T1000 (cell line): ENCODE results near the gene FLNA.

Experiments used
- DNase-seq: peaks from one replicate; lab custom pipeline; 2025; ENCODE audit warnings: mixed read lengths; lab: John Stamatoyannopoulos, UW

The FLNA gene

GRCh38 chrX:154334496-154334895 lies 39.9 kb downstream of the FLNA start:
- DNase-seq = no peak

DNA sequence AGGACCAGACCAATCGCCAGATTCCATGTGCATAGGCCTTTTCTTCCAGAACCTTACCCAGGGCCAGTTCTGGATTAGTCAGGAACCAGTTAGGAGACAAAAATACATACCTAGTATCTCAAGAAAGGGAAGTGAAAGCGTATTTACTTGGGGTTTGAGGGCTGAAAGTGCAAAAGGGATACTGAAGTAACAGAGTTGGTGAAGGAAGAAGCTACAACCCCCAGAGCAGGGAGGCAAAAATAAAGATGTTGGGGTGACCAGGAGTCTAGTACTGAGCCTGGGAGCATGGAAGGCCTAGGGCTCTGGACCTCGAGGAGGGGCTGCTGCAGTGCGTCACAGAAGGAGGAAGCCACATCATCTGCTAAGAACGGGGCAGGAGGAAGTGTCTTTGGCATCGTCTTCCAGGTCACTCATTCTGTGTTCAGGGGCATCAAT lies 40.6 kb downstream of the FLNA start:
- no peak for DNase-seq

- DNase-seq = no peak
Observed at GRCh38 chrX:154333116-154333515, 41.3 kb downstream of the FLNA start.

DNA sequence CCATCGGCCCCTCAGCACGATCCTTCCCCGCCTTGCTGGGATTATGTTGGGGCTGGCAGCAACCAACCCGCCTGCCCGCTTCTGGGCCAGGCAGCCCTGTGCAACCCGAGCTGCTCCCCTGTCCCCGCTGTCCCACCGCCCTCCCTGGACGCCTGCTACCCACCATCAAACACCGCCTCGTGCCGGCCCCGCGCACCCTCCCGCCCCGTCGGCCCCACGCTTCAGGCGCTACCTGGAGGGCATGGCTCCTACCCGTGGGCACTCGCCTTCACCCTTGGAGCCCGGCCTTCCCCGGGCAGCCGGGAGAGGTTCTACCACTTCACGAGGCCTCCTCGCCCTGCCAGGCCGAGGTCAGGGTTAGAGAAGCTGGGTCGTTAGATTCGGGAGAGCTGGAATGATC lies 41.9 kb downstream of the FLNA start:
- no peak for DNase-seq

DNA sequence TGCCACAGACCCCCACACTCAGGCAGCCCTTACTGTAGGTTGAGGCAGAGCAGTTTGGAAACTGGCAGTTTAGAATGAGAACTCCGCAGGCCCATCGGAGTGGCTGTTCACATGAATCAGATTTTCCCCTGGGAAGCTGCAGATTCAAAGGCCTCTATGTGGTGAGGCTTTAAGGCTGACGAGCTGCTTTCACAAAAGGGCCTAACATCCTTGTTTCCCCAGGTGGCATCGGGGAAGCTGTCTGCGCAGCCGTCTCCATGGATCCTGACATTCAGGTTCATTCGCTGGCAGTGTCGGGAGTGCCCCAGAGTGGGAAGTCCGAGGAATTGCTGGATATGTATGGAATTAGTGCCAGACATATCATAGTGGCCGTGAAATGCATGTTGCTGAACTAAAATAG lies 45.1 kb downstream of the FLNA start:
- no peak for DNase-seq

DNA sequence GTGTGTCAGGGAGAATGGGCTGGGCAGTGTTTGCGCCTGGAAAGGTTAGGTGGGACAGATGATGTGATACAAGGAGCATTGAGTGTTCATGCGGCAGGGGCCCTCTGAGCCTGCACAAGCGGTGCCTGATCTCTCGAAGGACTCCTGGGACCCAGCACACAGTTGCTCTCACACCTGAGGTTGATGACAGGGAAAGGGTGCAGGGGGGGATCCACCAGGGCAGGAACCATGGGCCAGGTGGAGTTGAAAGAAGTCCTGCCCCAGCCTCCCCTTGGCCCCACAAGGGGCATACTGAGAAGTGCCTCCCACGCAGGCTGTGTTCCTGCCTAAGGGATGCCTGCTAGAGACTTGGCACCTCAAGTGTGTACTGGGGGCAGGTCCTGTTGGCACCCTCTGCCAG lies 45.8 kb downstream of the FLNA start:
- no peak for DNase-seq

- no peak for DNase-seq
Observed at GRCh38 chrX:154327038-154327820, 47.2 kb downstream of the FLNA start.

DNA sequence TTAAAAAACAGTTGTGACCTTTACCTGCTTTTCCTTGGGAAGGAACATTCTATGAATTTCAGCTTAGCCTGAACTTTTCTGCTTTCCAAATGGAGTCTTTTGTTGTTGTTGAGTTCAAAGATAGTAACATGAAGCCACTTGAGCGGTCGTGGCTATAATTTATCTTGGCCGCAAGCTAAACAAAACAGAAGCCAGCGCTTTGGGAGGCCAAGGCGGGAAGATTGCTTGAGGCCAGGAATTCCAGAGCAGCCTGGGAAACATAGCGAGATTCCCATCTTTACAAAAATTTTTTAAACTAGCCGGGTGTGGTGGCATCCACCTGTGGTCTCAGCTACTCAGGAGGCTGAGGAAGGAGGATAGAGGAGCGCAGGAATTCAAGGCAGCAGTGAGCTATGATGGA lies 48.9 kb downstream of the FLNA start:
- no peak for DNase-seq

- DNase-seq = no peak
Observed at GRCh38 chrX:154323537-154323936, 50.9 kb downstream of the FLNA start.

- no peak for DNase-seq
Observed at GRCh38 chrX:154322890-154323289, 51.5 kb downstream of the FLNA start.

- DNase-seq = no peak
Observed at GRCh38 chrX:154321594-154321993, 52.8 kb downstream of the FLNA start.

DNA sequence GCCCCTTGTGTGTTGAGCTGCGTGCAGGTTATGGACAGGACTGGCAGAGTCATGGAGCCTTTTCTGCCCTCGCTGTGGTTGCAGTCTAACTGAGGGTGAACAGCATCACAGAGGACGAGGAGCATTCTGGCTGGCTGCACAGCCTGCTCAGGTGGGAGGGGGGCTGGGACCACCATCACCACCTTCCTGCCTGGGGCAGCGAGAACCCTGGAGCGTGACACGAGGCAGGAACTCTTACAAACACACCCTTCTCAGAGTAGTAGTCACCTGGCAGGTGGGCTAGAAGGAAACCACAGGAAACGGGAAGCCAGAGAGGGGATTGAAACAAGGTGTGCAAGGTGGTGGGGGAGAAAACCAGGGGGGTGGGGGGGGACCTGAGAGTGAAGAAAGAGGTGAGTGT lies 53.3 kb downstream of the FLNA start:
- no peak for DNase-seq

GRCh38 chrX:154320406-154320805 lies 54.0 kb downstream of the FLNA start:
- no peak for DNase-seq

DNA sequence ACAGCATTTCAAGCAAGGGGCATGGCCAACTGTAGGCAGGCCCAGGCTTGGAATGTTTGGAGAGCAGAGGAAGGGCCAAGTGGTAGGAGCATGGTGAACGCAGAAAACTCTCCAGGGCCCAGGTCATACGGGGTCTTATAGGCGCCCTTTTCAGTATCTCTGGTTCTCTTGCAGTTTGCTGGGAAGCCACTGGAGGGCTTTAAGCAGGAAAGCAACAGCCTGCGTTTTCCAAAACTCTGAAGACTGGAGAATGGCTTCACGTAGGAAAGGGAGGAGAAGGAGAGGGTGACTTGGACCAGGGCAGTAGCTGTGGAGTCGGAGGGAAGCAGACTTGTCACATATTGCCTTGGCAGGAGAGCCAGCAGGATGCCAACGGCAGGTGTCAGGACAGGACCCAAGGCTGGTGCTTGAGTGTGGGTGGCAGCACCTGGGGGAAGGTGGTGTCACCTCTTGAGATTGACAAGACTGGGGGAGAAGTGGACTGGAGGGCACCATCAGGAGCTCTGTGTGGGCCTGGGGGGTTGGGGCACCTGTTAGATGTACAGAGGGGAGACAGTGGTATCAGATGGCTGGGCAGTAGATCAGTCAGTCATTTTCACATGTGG lies 56.9 kb downstream of the FLNA start:
- DNase-seq = no peak

GRCh38 chrX:154315416-154315815 lies 59.0 kb downstream of the FLNA start:
- DNase-seq = no peak

GRCh38 chrX:154313147-154313546 lies 61.3 kb downstream of the FLNA start:
- DNase-seq = no peak

- DNase-seq = no peak
Observed at GRCh38 chrX:154312116-154312515, 62.3 kb downstream of the FLNA start.

DNA sequence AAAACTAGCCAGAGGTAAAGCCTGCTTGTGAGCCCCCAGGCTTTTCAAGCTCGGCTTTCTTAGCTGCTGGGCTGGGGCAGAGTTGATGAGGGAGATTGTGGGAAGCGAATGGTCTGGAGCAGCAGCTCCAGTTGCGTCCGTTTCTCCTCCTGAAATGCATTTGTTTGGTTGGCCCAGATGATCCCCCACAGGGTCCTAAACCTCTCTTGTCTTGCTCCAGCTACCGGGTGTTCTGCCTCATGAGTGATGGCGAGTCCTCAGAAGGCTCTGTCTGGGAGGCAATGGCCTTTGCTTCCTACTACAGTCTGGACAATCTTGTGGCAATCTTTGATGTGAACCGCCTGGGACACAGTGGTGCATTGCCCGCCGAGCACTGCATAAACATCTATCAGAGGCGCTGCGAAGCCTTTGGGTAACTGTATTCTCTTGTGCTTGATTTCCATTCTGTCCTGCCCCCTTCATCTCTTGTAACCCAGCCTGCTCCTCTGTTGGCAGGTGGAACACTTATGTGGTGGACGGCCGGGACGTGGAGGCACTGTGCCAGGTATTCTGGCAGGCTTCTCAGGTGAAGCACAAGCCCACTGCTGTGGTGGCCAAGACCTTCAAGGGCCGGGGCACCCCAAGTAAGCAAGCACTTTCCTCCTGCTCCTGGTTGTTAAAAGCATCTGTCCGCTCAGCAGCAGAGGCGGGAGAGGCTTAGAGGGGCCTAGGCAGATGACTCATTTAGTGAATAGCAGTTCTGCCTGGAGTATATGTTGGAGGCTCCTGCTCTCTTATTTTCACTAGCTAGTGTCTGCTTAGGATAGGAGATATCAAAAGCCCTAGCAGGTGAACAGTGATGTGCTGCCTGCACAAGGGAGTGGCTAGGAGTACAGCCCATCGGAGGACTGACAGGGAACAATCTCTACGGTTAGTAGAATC lies 63.6 kb downstream of the FLNA start:
- no peak for DNase-seq

- DNase-seq = no peak
Observed at GRCh38 chrX:154309041-154309775, 65.2 kb downstream of the FLNA start.

GRCh38 chrX:154308108-154308946 lies 66.1 kb downstream of the FLNA start:
- no peak for DNase-seq

- DNase-seq = no peak
Observed at GRCh38 chrX:154307202-154307601, 67.2 kb downstream of the FLNA start.
